ENCODE measurements around the gene PRSS35.

Gene PRSS35

GRCh38 chr6:83514466-83514865, 2.1 kb downstream of the PRSS35 start:
- no peak overlapping the region for H3K4me3 ChIP-seq (replicated peaks in 1 of 2; ENCODE audit: low read depth in 2 of 2, low read length in 2 of 2)
- no peak for TF ChIP-seq CTCF (IDR thresholded peaks at IDR 0.05; ENCODE audit: low read depth, low read length)
- no peak for DNase-seq (ENCODE audit: low read depth in 2 of 2)

DNA sequence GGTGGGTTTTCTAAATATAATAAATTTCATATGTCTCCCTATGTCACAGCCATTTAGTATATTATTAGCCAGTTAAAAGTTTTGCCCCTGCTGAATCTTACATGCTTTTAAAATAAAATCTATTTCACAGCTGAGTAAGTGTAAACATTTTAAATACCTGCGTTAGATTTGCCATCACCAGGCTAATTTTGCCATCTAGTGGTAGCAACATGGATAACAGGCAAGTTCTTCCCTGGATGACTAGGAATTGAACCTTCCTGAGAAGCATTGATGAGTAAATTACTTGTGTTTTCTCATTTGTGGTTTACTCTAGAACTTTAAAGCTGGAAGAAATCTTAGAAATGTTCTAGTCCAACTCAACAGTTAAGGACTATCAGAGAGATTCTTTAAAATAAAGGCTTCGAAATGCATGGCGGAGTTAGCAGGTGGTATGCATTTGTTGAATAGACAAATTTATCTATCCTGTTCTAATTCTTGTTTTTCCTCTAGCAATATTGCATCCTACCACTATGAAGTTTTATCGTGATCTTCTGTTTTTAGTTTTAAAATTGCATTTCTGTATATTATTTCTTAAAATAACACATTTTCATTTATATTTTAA, 2.6 kb downstream of the PRSS35 start:
- DNase-seq (ENCODE audit: low read depth in 2 of 2) = peak; percentile 80
- TF ChIP-seq CTCF (IDR thresholded peaks at IDR 0.05; ENCODE audit: low read depth, low read length) = peak; percentile 79
- no peak overlapping the region for H3K4me3 ChIP-seq (replicated peaks in 1 of 2; ENCODE audit: low read depth in 2 of 2, low read length in 2 of 2)

DNA sequence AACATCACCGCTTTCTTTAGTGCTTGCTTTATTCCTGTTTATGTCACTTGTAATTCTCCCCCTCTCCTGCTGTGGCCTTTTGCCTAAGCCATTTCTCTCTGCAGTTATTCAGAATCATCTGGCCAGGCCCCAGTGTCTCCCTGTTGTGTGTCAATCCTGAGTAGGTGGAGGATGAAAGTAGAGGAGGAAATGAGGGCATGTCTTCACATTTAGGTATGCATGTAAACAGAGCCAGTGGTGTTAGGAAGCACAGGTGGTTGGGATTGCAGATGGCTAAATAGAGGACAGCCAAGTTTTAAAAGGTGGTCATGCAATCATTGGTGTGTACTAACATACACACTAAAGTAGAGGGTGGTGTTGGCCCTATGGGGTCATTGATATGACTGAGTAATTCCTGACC, 5.2 kb downstream of the PRSS35 start:
- H3K4me3 ChIP-seq (replicated peaks in 1 of 2; ENCODE audit: low read depth in 2 of 2, low read length in 2 of 2) = no peak overlapping the region
- no peak for TF ChIP-seq CTCF (IDR thresholded peaks at IDR 0.05; ENCODE audit: low read depth, low read length)
- no peak for DNase-seq (ENCODE audit: low read depth in 2 of 2)

DNA sequence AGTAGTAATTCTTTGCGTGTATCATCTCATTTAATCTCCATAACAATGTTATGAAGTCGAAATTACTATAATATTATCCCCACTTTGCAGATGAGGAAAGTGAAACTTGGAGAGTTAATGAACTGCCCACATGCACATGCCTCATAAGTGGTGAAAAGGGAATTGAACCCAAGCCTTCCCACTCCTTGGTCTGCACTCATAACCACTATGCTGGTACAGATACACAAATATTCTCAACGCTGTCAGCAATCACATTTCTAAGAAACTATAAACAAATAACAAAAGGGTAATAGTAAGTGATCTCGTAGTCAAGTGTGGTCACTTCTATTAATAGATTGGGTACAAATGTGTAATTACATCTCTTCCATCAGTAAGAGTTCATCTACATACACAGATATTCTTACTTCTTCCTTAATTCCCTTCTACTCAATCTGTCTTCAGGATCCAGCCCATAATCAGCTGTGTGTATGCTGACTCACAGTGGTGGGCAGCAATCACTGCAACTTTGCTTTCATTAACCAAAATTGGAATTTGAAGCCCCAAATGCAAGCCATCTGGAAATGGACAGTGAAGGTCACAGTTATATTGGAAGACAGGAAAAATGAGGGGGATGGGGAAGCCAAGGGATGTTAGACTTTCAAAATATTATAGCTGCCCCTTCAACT, 6.6 kb downstream of the PRSS35 start:
- peak; percentile 13 for TF ChIP-seq CTCF (IDR thresholded peaks at IDR 0.05; ENCODE audit: low read depth, low read length)
- no peak overlapping the region for H3K4me3 ChIP-seq (replicated peaks in 1 of 2; ENCODE audit: low read depth in 2 of 2, low read length in 2 of 2)
- DNase-seq (ENCODE audit: low read depth in 2 of 2) = peak; percentile 29 to 47

DNA sequence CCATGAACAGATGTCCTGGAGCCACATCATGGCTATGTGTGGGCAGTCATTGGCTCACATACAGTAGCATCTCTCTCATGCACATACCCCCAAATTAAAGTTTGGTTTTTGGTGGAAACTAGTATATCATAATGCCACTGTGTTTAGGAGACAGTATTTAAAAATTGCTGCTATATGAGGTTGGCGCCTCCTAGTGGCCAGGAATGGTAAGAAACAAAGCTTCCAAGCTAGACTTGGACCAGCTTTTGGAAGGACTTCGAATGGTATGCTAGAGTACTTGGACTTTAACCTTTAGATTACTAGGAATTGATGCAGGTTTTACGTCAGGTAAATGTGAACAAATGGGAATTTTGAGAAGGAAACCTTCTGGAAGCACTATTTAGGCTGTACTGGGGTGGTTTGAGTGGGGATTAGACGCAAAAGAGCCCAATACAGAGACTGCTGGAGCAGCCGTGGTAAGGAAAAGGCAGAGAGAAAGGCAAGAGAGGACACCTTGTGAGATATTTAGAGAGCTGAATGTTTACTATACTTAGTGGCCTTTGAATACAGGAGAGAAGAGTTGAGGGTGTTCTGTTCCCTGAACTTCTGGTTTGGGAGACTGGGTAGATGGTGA, 23.8 kb downstream of the PRSS35 start:
- H3K4me3 ChIP-seq (replicated peaks in 1 of 2; ENCODE audit: low read depth in 2 of 2, low read length in 2 of 2) = no peak overlapping the region
- DNase-seq (ENCODE audit: low read depth in 2 of 2) = peak; percentile 66 to 76
- TF ChIP-seq CTCF (IDR thresholded peaks at IDR 0.05; ENCODE audit: low read depth, low read length) = peak; percentile 77

GRCh38 chr6:83536647-83537589, 24.6 kb downstream of the PRSS35 start:
- TF ChIP-seq CTCF (IDR thresholded peaks at IDR 0.05; ENCODE audit: low read depth, low read length) = no peak
- H3K4me3 ChIP-seq (replicated peaks in 1 of 2; ENCODE audit: low read depth in 2 of 2, low read length in 2 of 2) = no peak overlapping the region
- no peak for DNase-seq (ENCODE audit: low read depth in 2 of 2)
